Left renal pelvis (tissue), 4 donors: ENCODE measurements around the gene GFAP. TPM values are rescaled to one million over a fixed set of nuclear protein-coding genes. Genes with fewer than 3 reads are reported as not detected.
"Not testable (repeated sequence)": the region's sequence is repeated elsewhere in the genome, so short reads cannot be mapped to it uniquely, and the experiment has no call there.

Source experiments
- DNase-seq, 4 donors: peaks; one replicate each; pipeline ENCODE4 v3.0.0-alpha.2; 2013; ENCODE audit warnings: low read depth in 4 of 4, low spot score in 3 of 4
- polyA plus RNA-seq, 4 donors: library from polyadenylated mRNA; unstranded; fragments of 120-200 nt; gene quantifications; one replicate each; pipeline ENCODE4 v1.2.1, GENCODE V29; 2013; ENCODE audit not compliant: insufficient read length in 4 of 4

Gene GFAP
- polyA plus RNA-seq = 1 to 10 TPM in 1 of 4 donors, under 1 TPM in 3; 0.35 to 1.3 (median 0.67) TPM

- no peak for DNase-seq
These were observed at the start of gene GFAP for GRCh38 chr17:44915321-44915726. Gene GFAP (minus strand): TSS chr17:44915500. CDS start chr17:44915486, 14 bp downstream.

- no peak for DNase-seq
These were observed 46.6 kb upstream of the GFAP start for GRCh38 chr17:44961921-44962350.

GRCh38 chr17:44960691-44961090 lies 45.4 kb upstream of the GFAP start:
- DNase-seq = no peak

- DNase-seq = no peak
These were observed 44.7 kb upstream of the GFAP start for GRCh38 chr17:44959821-44960531.

GRCh38 chr17:44956998-44957981 lies 42.0 kb upstream of the GFAP start:
- DNase-seq = no peak

- no peak for DNase-seq
These were observed 40.5 kb upstream of the GFAP start for GRCh38 chr17:44955674-44956425.

- no peak for DNase-seq
These were observed 37.7 kb upstream of the GFAP start for GRCh38 chr17:44952946-44953475.

GRCh38 chr17:44948315-44948795 lies 33.1 kb upstream of the GFAP start:
- DNase-seq = no peak

- peak in 3 of 4 donors; percentile 82 to 90 (median 84) for DNase-seq
These were observed 32.4 kb upstream of the GFAP start, which contains the start of gene KIF18B for GRCh38 chr17:44947461-44948314. Gene KIF18B (minus strand): TSS chr17:44947773. CDS start chr17:44936344, 11,429 bp downstream.

- DNase-seq = not testable (repeated sequence)
These were observed 30.4 kb upstream of the GFAP start for GRCh38 chr17:44945652-44946051.

GRCh38 chr17:44942456-44942855 lies 27.2 kb upstream of the GFAP start:
- DNase-seq = no peak

GRCh38 chr17:44941712-44942331 lies 26.5 kb upstream of the GFAP start:
- no peak for DNase-seq

- no peak for DNase-seq
These were observed 25.5 kb upstream of the GFAP start for GRCh38 chr17:44940768-44941167.

GRCh38 chr17:44940317-44940716 lies 25.0 kb upstream of the GFAP start:
- no peak for DNase-seq

- no peak for DNase-seq
These were observed 19.8 kb upstream of the GFAP start for GRCh38 chr17:44935116-44935515.

- no peak for DNase-seq
These were observed 19.4 kb upstream of the GFAP start for GRCh38 chr17:44934745-44935105.

- DNase-seq = no peak
These were observed 18.8 kb upstream of the GFAP start for GRCh38 chr17:44933824-44934744.

- no peak for DNase-seq
These were observed 17.4 kb upstream of the GFAP start for GRCh38 chr17:44932787-44933097.
